ENCODE data around the gene RPN2. TPM values are rescaled to one million over a fixed set of nuclear protein-coding genes. Genes with fewer than 3 reads are reported as not detected.

RPN2 gene
- total RNA-seq, 4 donors from 2014 or later: 95.2 to 116 (median 109) TPM

GRCh38 chr20:37247547-37247946 is 68.4 kb downstream of the RPN2 start:
- Histone ChIP-seq H3K4me3 (no peak overlapping the region), H3K4me1 (no peaks in the 10 kb centered on the region), H3K9me3 (no peaks in the 10 kb centered on the region), H3K27ac (no peak overlapping the region), H3K27me3 (no peaks in the 10 kb centered on the region), H3K36me3 (peaks cover 0 to 16% (median 0%) of the 10 kb centered on the region in 3 donors)
- DNase-seq: no peak
- TF ChIP-seq, protein P1, sequence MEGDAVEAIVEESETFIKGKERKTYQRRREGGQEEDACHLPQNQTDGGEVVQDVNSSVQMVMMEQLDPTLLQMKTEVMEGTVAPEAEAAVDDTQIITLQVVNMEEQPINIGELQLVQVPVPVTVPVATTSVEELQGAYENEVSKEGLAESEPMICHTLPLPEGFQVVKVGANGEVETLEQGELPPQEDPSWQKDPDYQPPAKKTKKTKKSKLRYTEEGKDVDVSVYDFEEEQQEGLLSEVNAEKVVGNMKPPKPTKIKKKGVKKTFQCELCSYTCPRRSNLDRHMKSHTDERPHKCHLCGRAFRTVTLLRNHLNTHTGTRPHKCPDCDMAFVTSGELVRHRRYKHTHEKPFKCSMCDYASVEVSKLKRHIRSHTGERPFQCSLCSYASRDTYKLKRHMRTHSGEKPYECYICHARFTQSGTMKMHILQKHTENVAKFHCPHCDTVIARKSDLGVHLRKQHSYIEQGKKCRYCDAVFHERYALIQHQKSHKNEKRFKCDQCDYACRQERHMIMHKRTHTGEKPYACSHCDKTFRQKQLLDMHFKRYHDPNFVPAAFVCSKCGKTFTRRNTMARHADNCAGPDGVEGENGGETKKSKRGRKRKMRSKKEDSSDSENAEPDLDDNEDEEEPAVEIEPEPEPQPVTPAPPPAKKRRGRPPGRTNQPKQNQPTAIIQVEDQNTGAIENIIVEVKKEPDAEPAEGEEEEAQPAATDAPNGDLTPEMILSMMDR (IDR thresholded peaks at IDR 0.05): no peak
- no peak for TF ChIP-seq POLR2A (IDR thresholded peaks at IDR 0.05)

- no peak overlapping the region for H3K4me3 ChIP-seq
- no peaks in the 10 kb centered on the region for H3K9me3 ChIP-seq
- no peak overlapping the region for H3K27ac ChIP-seq
- TF ChIP-seq POLR2A (IDR thresholded peaks at IDR 0.05): no peak
- TF ChIP-seq, protein P1 (IDR thresholded peaks at IDR 0.05): no peak
- DNase-seq: no peak
- no peaks in the 10 kb centered on the region for H3K27me3 ChIP-seq
- H3K4me1 ChIP-seq: no peaks in the 10 kb centered on the region
- no peaks in the 10 kb centered on the region for H3K36me3 ChIP-seq
Measured at GRCh38 chr20:37249304-37249703, 70.2 kb downstream of the RPN2 start.

DNA sequence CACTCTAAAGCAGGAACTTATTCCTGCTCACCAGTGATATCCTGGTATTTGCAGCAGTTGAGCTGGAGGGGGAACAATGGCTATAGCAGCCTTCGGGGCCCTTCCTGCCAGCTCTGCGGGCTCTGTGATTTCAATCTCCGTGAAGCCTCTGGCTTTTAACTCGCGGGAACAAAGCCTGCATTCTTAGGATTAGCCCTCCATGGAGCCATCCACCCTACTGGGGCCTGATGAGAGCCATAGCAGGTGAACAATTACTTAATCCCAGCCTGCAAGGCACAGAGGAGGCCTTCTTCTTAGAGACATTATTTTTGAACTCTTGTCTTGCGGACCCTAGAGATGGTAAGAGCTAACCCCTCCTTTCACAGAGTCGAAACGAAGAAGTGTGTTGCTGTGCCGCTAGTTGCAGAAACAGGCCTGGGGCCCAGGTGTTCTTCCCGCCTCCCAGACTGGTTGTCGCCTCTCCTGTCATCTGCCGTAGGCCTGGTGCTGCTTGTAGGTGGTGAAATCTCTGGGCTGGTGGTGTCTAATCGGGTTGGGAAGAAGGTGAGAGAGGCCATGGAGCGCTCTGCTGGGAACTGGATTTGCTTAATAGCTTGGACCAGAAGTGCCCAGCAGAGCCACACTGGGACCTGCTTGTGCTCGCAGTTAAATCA is 72.8 kb downstream of the RPN2 start:
- no peak for DNase-seq
- no peaks in the 10 kb centered on the region for H3K9me3 ChIP-seq

DNA sequence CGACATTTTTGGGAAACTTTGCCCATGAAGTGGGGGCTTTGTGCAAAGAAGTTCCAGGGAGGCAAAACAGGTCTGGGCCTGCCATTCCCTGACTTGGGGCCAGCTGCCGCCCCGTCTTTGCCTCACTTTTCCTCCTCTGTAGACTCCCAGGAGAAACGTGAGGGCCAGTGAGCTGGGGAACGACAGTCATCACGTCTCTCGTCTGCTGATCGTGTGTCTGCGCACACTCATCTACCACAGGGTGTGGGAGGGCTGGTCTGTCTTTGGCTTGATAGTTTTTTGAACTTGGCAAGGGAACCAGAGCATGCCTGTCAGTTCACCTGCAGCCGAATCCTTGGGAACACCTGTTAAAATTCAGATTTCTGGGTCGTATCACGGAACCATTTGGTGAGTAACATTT is 74.0 kb downstream of the RPN2 start:
- DNase-seq: no peak
- H3K36me3 ChIP-seq: no peaks in the 10 kb centered on the region
- no peaks in the 10 kb centered on the region for H3K4me1 ChIP-seq
- H3K4me3 ChIP-seq: no peak overlapping the region
- no peaks in the 10 kb centered on the region for H3K27me3 ChIP-seq
- H3K9me3 ChIP-seq: no peaks in the 10 kb centered on the region
- H3K27ac ChIP-seq: no peak overlapping the region
- TF ChIP-seq POLR2A (IDR thresholded peaks at IDR 0.05): no peak
- TF ChIP-seq, protein P1 (IDR thresholded peaks at IDR 0.05): no peak

More for the DNA sequence above, 72.8 kb downstream of the RPN2 start:
- H3K4me3 ChIP-seq: no peak overlapping the region
- H3K27ac ChIP-seq: no peak overlapping the region
- H3K36me3 ChIP-seq: no peaks in the 10 kb centered on the region
- no peaks in the 10 kb centered on the region for H3K4me1 ChIP-seq
- H3K27me3 ChIP-seq: no peaks in the 10 kb centered on the region
- TF ChIP-seq POLR2A (IDR thresholded peaks at IDR 0.05): no peak
- TF ChIP-seq, protein P1 (IDR thresholded peaks at IDR 0.05): no peak

DNA sequence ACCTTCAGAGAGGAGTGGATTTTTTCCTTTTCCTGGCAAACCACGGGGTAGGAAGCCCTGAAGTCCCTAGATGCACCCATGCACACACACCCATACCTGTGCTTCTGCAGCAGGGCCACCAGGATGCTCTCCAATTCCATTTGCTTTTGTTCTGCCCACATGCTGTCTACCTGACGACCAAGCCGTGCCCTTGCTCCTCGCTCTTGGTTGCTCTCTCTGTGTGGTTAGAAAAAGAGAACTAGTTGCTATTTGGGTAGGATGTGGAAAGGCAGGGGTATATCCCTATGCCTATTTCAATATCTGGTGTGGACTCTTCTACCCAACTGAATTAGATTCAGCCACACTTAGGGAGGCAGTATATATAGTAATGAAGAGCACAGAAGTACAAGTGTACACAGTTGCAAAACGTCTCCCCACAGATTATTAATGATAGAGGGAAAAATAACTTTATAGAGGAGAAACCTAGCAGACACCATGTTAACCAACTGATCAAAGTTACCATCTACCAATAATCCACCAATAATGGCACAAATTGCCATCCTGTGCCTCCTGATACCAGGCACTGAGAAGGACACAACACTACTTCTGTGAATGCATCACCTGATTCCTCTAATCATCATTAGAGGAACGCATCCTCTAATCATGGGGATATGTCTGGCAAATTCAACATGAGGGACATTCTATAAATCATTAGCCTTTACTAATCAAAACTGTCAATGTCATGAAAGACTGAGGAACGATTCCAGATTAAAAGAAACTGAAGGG is 75.2 kb downstream of the RPN2 start:
- Histone ChIP-seq H3K4me1 (no peaks in the 10 kb centered on the region), H3K9me3 (no peaks in the 10 kb centered on the region), H3K4me3 (no peak overlapping the region), H3K27ac (no peak overlapping the region), H3K27me3 (no peaks in the 10 kb centered on the region), H3K36me3 (no peaks in the 10 kb centered on the region)
- no peak for TF ChIP-seq POLR2A (IDR thresholded peaks at IDR 0.05)
- TF ChIP-seq, protein P1 (IDR thresholded peaks at IDR 0.05): no peak
- DNase-seq: no peak

Measured in Peyer's patch (tissue), 4 donors.